OCI-LY7 (cell line): ENCODE data around the gene GLIS1. TPM values are rescaled to one million over a fixed set of nuclear protein-coding genes. Genes with fewer than 3 reads are reported as not detected.
"Not testable (repeated sequence)": the region's sequence is repeated elsewhere in the genome, so short reads cannot be mapped to it uniquely, and the experiment has no call there.

ENCODE experiments used
- BruUV-seq: library from RNA; stranded (reverse); fragments of 400-500 nt; replicated peaks from 2 replicates; lab custom pipeline; 2021; lab: Mats Ljungman, UMichigan
- CTCF ChIA-PET: fragments of 300-600 bp; sonication (Branson Sonifier 250); formaldehyde crosslinking; loops from one replicate; lab custom pipeline; 2022; ENCODE audit warnings: antibody characterized with exemption; ENCODE audit not compliant: unreplicated experiment; lab: Charles Lee
- POLR2A ChIA-PET: fragments of 300-600 bp; sonication (Branson Sonifier 250); formaldehyde crosslinking; loops from one replicate; lab custom pipeline; 2022; ENCODE audit warnings: antibody characterized with exemption; lab: Charles Lee
- DNase-seq: peaks from one replicate; pipeline ENCODE4 v3.0.0-alpha.2; 2015; ENCODE audit warnings: low spot score
- H2AFZ ChIP-seq: fragments of 200-600 bp; sonication (generic), shearing (Covaris generic); 2 replicates; pipeline ENCODE4 v1.6.1; 2014; ENCODE audit warnings: mild to moderate bottlenecking, antibody characterized with exemption, low read length, moderate library complexity
- H3K27ac ChIP-seq: fragments of 200-600 bp; sonication (generic); 2 replicates; pipeline ENCODE4 v1.5.1; 2014; ENCODE audit warnings: mixed run types, low read depth, mild to moderate bottlenecking, moderate library complexity, low read length, inconsistent platforms; ENCODE audit not compliant: poor library complexity, severe bottlenecking
- H3K36me3 ChIP-seq: fragments of 200-600 bp; sonication (generic); 2 replicates; pipeline ENCODE4 v1.6.1; 2014; ENCODE audit warnings: mild to moderate bottlenecking, antibody characterized with exemption, low read length, moderate library complexity, mixed read lengths; ENCODE audit not compliant: insufficient read depth
- H3K4me1 ChIP-seq: fragments of 200-600 bp; sonication (generic); 2 replicates; pipeline ENCODE4 v1.5.1; 2014; ENCODE audit warnings: mild to moderate bottlenecking, low read length; ENCODE audit not compliant: insufficient read depth, poor library complexity, severe bottlenecking
- H3K4me2 ChIP-seq: fragments of 200-600 bp; sonication (generic); 2 replicates; pipeline ENCODE4 v1.6.1; 2014; ENCODE audit warnings: mild to moderate bottlenecking, low read length
- H3K4me3 ChIP-seq: fragments of 200-600 bp; sonication (generic); 2 replicates; pipeline ENCODE4 v1.5.1; 2014; ENCODE audit warnings: mild to moderate bottlenecking, low read depth, low read length; ENCODE audit not compliant: poor library complexity, severe bottlenecking
- H3K79me2 ChIP-seq: fragments of 200-600 bp; sonication (generic); 2 replicates; pipeline ENCODE4 v1.6.1; 2016; ENCODE audit warnings: low read depth, mild to moderate bottlenecking, low read length, moderate library complexity, mixed read lengths; ENCODE audit not compliant: insufficient read depth
- H3K9me2 ChIP-seq: fragments of 200-600 bp; sonication (generic); 2 replicates; pipeline ENCODE4 v1.6.1; 2016; ENCODE audit warnings: mild to moderate bottlenecking, low read length, mixed read lengths; ENCODE audit not compliant: insufficient read depth
- H3K9me3 ChIP-seq: fragments of 200-600 bp; sonication (generic); 2 replicates; pipeline ENCODE4 v1.6.1; 2014; ENCODE audit warnings: mild to moderate bottlenecking, mixed run types, low read length, mixed read lengths
- H4K20me1 ChIP-seq: fragments of 200-600 bp; sonication (generic); 2 replicates; pipeline ENCODE4 v1.6.1; 2014; ENCODE audit warnings: mild to moderate bottlenecking, antibody characterized with exemption, low read length, moderate library complexity, mixed read lengths; ENCODE audit not compliant: insufficient read depth
- EZH2phosphoT487 ChIP-seq: fragments of 200-600 bp; sonication (generic); IDR thresholded peaks from 2 replicates; pipeline ENCODE4 v1.6.1; 2018; ENCODE audit warnings: low read depth, borderline replicate concordance, mild to moderate bottlenecking, mixed run types, antibody characterized with exemption, low read length, moderate library complexity, mixed read lengths
- intact Hi-C: fragments of 100-400 bp; cut with micrococcal nuclease; formaldehyde crosslinking; loops from one replicate; pipeline ENCODE4 v1.10.0; 2022; ENCODE audit not compliant: unreplicated experiment
- total RNA-seq, 2 experiments: library from RNA; depleted of rRNA in 1 of 2; stranded (reverse); fragments of >200 nt in 1 of 2; shearing (Covaris generic) in 1 of 2; gene quantifications; 2 replicates each; pipeline ENCODE4 v1.2.3, GENCODE V29; 2014 to 2022
- TF ChIP-seq, protein P1 (sequence below): fragments of 200-600 bp; sonication (generic); conservative IDR thresholded peaks from 2 replicates; pipeline ENCODE4 v1.5.1; 2014; ENCODE audit warnings: mild to moderate bottlenecking, antibody characterized with exemption, low read length, moderate library complexity, mixed read lengths

The GLIS1 gene
- total RNA-seq, 2 experiments from 2014 or later, result not detected

DNA sequence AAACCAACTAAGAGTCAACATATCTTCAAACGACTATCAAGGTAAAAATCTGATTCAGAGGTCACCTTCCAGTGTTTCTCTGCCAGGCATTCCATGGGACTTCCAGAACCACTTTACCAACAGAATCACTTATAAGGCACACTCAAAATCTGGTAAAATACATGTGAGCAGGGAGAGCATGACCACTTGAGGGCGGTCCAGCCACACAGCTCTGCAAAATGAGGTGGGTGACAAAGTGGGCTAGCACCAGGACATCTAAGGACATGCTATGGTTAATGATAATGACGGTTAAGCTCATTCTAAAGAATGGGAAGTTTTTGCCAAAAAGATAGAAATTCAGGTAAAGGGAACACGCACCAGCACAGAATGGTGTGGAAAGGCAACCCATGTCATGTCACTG lies 24.5 kb upstream of the GLIS1 start:
- Histone ChIP-seq H3K9me2 (no peaks in the 10 kb centered on the region), H3K27ac (no peak overlapping the region), H2AFZ (no peak overlapping the region), H3K36me3 (peaks cover 48% of the 10 kb centered on the region), H3K4me2 (no peak overlapping the region), H3K79me2 (no peaks in the 10 kb centered on the region), H3K4me1 (no peaks in the 10 kb centered on the region), H4K20me1 (no peaks in the 10 kb centered on the region), H3K9me3 (no peaks in the 10 kb centered on the region), H3K4me3 (no peak overlapping the region)
- CTCF ChIA-PET, result no interaction called here
- BruUV-seq, result no TSS peak
- intact Hi-C loops, result no loop called here
- DNase-seq, result no peak
- POLR2A ChIA-PET, result no interaction called here
- TF ChIP-seq EZH2phosphoT487, result no peak
- TF ChIP-seq, protein P1, sequence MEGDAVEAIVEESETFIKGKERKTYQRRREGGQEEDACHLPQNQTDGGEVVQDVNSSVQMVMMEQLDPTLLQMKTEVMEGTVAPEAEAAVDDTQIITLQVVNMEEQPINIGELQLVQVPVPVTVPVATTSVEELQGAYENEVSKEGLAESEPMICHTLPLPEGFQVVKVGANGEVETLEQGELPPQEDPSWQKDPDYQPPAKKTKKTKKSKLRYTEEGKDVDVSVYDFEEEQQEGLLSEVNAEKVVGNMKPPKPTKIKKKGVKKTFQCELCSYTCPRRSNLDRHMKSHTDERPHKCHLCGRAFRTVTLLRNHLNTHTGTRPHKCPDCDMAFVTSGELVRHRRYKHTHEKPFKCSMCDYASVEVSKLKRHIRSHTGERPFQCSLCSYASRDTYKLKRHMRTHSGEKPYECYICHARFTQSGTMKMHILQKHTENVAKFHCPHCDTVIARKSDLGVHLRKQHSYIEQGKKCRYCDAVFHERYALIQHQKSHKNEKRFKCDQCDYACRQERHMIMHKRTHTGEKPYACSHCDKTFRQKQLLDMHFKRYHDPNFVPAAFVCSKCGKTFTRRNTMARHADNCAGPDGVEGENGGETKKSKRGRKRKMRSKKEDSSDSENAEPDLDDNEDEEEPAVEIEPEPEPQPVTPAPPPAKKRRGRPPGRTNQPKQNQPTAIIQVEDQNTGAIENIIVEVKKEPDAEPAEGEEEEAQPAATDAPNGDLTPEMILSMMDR, result 0 out of 2 replicates have a peak, but pooled peaks have one; percentile 23

DNA sequence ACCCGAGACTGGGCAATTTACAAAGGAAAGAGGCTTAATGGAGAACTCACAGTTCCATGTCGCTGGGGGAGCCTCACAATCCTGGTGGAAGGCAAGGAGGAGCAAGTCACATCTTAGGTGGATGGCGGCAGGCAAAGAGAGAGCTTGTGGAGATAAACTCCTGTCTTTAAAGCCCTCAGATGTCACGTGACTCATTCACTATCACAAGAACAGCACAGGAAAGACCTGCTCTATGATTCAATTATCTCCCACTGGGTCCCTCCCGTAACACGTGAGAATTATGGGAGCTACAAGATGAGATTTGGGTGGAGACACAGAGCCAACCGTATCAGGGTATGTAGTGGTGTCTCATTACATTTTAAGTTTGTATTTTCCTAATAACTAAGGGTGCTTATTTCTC lies 21.5 kb upstream of the GLIS1 start:
- H3K9me2 ChIP-seq, intact Hi-C loops, H3K79me2 ChIP-seq, H2AFZ ChIP-seq, H3K4me1 ChIP-seq, H3K9me3 ChIP-seq, H3K4me3 ChIP-seq, H4K20me1 ChIP-seq, CTCF ChIA-PET, BruUV-seq, H3K27ac ChIP-seq, DNase-seq, POLR2A ChIA-PET, H3K4me2 ChIP-seq: not testable (repeated sequence)
- peaks cover 19% of the 10 kb centered on the region for H3K36me3 ChIP-seq

DNA sequence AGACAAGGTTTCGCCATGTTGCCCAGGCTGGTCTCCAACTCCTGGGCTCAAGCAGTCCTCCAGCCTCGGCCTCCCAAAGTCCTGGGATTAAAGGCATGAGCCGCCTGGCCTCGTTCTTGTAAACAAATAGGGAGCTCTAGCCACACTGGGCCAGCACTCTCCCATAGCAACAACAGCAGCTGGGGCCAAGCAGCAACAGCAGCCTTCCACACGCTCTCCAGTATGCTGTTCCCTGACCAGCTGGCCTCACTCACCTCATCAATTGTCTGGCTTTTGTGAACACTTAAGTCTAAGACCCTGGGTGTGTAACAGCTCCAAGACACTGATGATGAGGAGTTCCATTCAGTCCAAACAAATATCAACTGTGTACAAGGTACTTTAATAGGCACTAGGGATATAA lies 16.9 kb upstream of the GLIS1 start:
- no peaks in the 10 kb centered on the region for H4K20me1 ChIP-seq
- no peak overlapping the region for H3K4me2 ChIP-seq
- H3K4me1 ChIP-seq, result no peaks in the 10 kb centered on the region
- H3K4me3 ChIP-seq, result no peak overlapping the region
- no TSS peak for BruUV-seq
- POLR2A ChIA-PET, result no interaction called here
- no peaks in the 10 kb centered on the region for H3K36me3 ChIP-seq
- DNase-seq, result no peak
- intact Hi-C loops, result no loop called here
- no peak overlapping the region for H3K27ac ChIP-seq
- H3K79me2 ChIP-seq, result no peaks in the 10 kb centered on the region
- TF ChIP-seq, protein P1, result no peak
- TF ChIP-seq EZH2phosphoT487, result no peak
- no peaks in the 10 kb centered on the region for H3K9me2 ChIP-seq
- no peak overlapping the region for H2AFZ ChIP-seq
- CTCF ChIA-PET, result no interaction called here
- no peaks in the 10 kb centered on the region for H3K9me3 ChIP-seq
